CD8-positive, alpha-beta memory T cell (primary cell): ENCODE measurements around the gene CLASP1. TPM values are rescaled to one million over a fixed set of nuclear protein-coding genes. Genes with fewer than 3 reads are reported as not detected.
A peak's percentile ranks its signal among the peaks of the same experiment; 100 is the strongest.
"Not testable (repeated sequence)": the region's sequence is repeated elsewhere in the genome, so short reads cannot be mapped to it uniquely, and the experiment has no call there.

ENCODE experiments used
- CTCF ChIA-PET: fragments of 350-600 bp; sonication (Branson Sonifier 250); formaldehyde crosslinking; loops from one replicate; lab custom pipeline; 2021; ENCODE audit warnings: antibody characterized with exemption; lab: Charles Lee
- POLR2A ChIA-PET: fragments of 350-600 bp; sonication (Branson Sonifier 250); formaldehyde crosslinking; loops from one replicate; lab custom pipeline; 2021; ENCODE audit warnings: antibody characterized with exemption; lab: Charles Lee
- DNase-seq, 5 donors: peaks; one replicate each; pipeline versions ENCODE4 v3.0.0 to v3.0.0-alpha.2; 2020 to 2022; ENCODE audit warnings: mixed read lengths in 1 of 5
- H3K27ac ChIP-seq: one replicate; pipeline ENCODE4 v1.7.0; 2013; ENCODE audit warnings: low read depth, mild to moderate bottlenecking, low read length, moderate library complexity
- H3K27me3 ChIP-seq: 2 replicates; pipeline ENCODE4 v1.7.0; 2013; ENCODE audit warnings: low read length, mild to moderate bottlenecking; ENCODE audit not compliant: insufficient read depth, poor library complexity, severe bottlenecking
- H3K36me3 ChIP-seq: 2 replicates; pipeline ENCODE4 v1.7.0; 2013; ENCODE audit warnings: mild to moderate bottlenecking, low read length, moderate library complexity; ENCODE audit not compliant: insufficient read depth
- H3K4me1 ChIP-seq: 2 replicates; pipeline ENCODE4 v1.7.0; 2013; ENCODE audit warnings: mild to moderate bottlenecking, low read length, moderate library complexity; ENCODE audit not compliant: insufficient read depth
- H3K4me3 ChIP-seq: 2 replicates; pipeline ENCODE4 v1.7.0; 2013; ENCODE audit warnings: mild to moderate bottlenecking, low read length
- H3K9me3 ChIP-seq: 2 replicates; pipeline ENCODE4 v1.7.0; 2013; ENCODE audit warnings: mild to moderate bottlenecking, low read length
- H3K27ac Mint-ChIP-seq, 8 donors: one replicate each; pipeline ENCODE4 v1.8.0; 2020 to 2021; ENCODE audit warnings: mixed read lengths in 8 of 8, mild to moderate bottlenecking in 6 of 8, inconsistent platforms in 3 of 8, moderate library complexity in 3 of 8
- H3K27me3 Mint-ChIP-seq, 2 donors: one replicate each; pipeline ENCODE4 v1.8.0; 2020 to 2021; ENCODE audit warnings: mixed read lengths in 2 of 2, mild to moderate bottlenecking in 1 of 2, moderate library complexity in 1 of 2
- H3K36me3 Mint-ChIP-seq, 3 donors: one replicate each; pipeline ENCODE4 v1.8.0; 2020 to 2021; ENCODE audit warnings: mixed read lengths in 3 of 3, inconsistent platforms in 1 of 3, mild to moderate bottlenecking in 1 of 3
- H3K4me1 Mint-ChIP-seq, 3 donors: one replicate each; pipeline ENCODE4 v1.8.0; 2020 to 2021; ENCODE audit warnings: mixed read lengths in 3 of 3, inconsistent platforms in 1 of 3, mild to moderate bottlenecking in 1 of 3
- H3K4me3 Mint-ChIP-seq, 7 donors: one replicate each; pipeline ENCODE4 v1.8.0; 2020 to 2021; ENCODE audit warnings: mixed read lengths in 7 of 7, mild to moderate bottlenecking in 6 of 7, moderate library complexity in 4 of 7, inconsistent platforms in 2 of 7
- H3K9me3 Mint-ChIP-seq, 5 donors: one replicate each; pipeline ENCODE4 v1.8.0; 2020 to 2022; ENCODE audit warnings: mixed read lengths in 5 of 5, mild to moderate bottlenecking in 3 of 5, moderate library complexity in 2 of 5, inconsistent platforms in 1 of 5
- polyA plus RNA-seq: library from polyadenylated mRNA; unstranded; fragments of 300-500 nt; fragmentation: Illumina TruSeq; gene quantifications from one replicate; pipeline ENCODE4 v1.2.3, GENCODE V29; 2021
- total RNA-seq, 2 experiments: library from RNA; stranded (reverse); gene quantifications; one replicate each; pipeline ENCODE4 v1.2.3, GENCODE V29; 2021

The CLASP1 gene
- total and polyA plus RNA-seq, 3 experiments from 2014 or later, result 22.2 to 66.0 (median 62.6) TPM

GRCh38 chr2:121301190-121301589 lies 348.1 kb downstream of the CLASP1 start:
- H3K27me3 ChIP-seq, H3K4me3 Mint-ChIP-seq, H3K9me3 Mint-ChIP-seq, H3K9me3 ChIP-seq, DNase-seq, H3K36me3 Mint-ChIP-seq, CTCF ChIA-PET, H3K4me1 Mint-ChIP-seq, H3K27ac ChIP-seq, H3K4me1 ChIP-seq, H3K36me3 ChIP-seq, H3K4me3 ChIP-seq, H3K27ac Mint-ChIP-seq, POLR2A ChIA-PET: not testable (repeated sequence)
- peaks cover 10 to 52% of the 10 kb centered on the region in 2 donors for H3K27me3 Mint-ChIP-seq

- H3K27ac Mint-ChIP-seq, result no peak overlapping the region
- ChIA-PET POLR2A (no interaction called here), CTCF (no interaction called here)
- no peak overlapping the region for H3K4me3 Mint-ChIP-seq
- no peaks in the 10 kb centered on the region for H3K9me3 Mint-ChIP-seq
- no peaks in the 10 kb centered on the region for H3K27me3 ChIP-seq
- no peak overlapping the region for H3K27ac ChIP-seq
- H3K36me3 Mint-ChIP-seq, result no peaks in the 10 kb centered on the region
- no peak for DNase-seq
- H3K4me1 ChIP-seq, result no peaks in the 10 kb centered on the region
- H3K36me3 ChIP-seq, result no peaks in the 10 kb centered on the region
- H3K4me3 ChIP-seq, result no peak overlapping the region
- no peaks in the 10 kb centered on the region for H3K9me3 ChIP-seq
- no peaks in the 10 kb centered on the region for H3K4me1 Mint-ChIP-seq
- peaks cover 6 to 35% of the 10 kb centered on the region in 2 donors for H3K27me3 Mint-ChIP-seq
Measured at GRCh38 chr2:121298476-121298875, 350.8 kb downstream of the CLASP1 start.

GRCh38 chr2:121297866-121298265 lies 351.4 kb downstream of the CLASP1 start:
- H3K4me1 ChIP-seq, CTCF ChIA-PET: not testable (repeated sequence)

GRCh38 chr2:121297217-121297830 lies 351.9 kb downstream of the CLASP1 start:
- H3K9me3 Mint-ChIP-seq, result no peaks in the 10 kb centered on the region
- ChIA-PET POLR2A (no interaction called here), CTCF (no interaction called here)
- Histone ChIP-seq H3K27me3 (no peaks in the 10 kb centered on the region), H3K9me3 (no peaks in the 10 kb centered on the region), H3K36me3 (no peaks in the 10 kb centered on the region), H3K4me1 (no peaks in the 10 kb centered on the region), H3K4me3 (no peak overlapping the region), H3K27ac (no peak overlapping the region)
- H3K27me3 Mint-ChIP-seq, result peaks cover 5 to 23% of the 10 kb centered on the region in 2 donors
- H3K4me1 Mint-ChIP-seq, result no peaks in the 10 kb centered on the region
- no peak overlapping the region for H3K4me3 Mint-ChIP-seq
- DNase-seq, result no peak
- H3K36me3 Mint-ChIP-seq, result no peaks in the 10 kb centered on the region
- no peak overlapping the region for H3K27ac Mint-ChIP-seq

More at GRCh38 chr2:121297866-121298265, 351.4 kb downstream of the CLASP1 start:
- H3K9me3 Mint-ChIP-seq, H3K4me1 Mint-ChIP-seq, POLR2A ChIA-PET, H3K4me3 Mint-ChIP-seq, DNase-seq, H3K36me3 Mint-ChIP-seq, H3K4me3 ChIP-seq, H3K27ac Mint-ChIP-seq, H3K9me3 ChIP-seq, H3K27ac ChIP-seq, H3K27me3 ChIP-seq, H3K36me3 ChIP-seq: not testable (repeated sequence)
- peaks cover 7 to 29% of the 10 kb centered on the region in 2 donors for H3K27me3 Mint-ChIP-seq

GRCh38 chr2:121295911-121296650 lies 353.2 kb downstream of the CLASP1 start:
- no peak overlapping the region for H3K27ac ChIP-seq
- H3K36me3 ChIP-seq, result no peaks in the 10 kb centered on the region
- H3K36me3 Mint-ChIP-seq, result no peaks in the 10 kb centered on the region
- CTCF ChIA-PET, result no interaction called here
- H3K27ac Mint-ChIP-seq, result no peak overlapping the region
- H3K4me1 ChIP-seq, result no peaks in the 10 kb centered on the region
- no peak for DNase-seq
- no peaks in the 10 kb centered on the region for H3K9me3 ChIP-seq
- no peak overlapping the region for H3K4me3 ChIP-seq
- H3K4me1 Mint-ChIP-seq, result no peaks in the 10 kb centered on the region
- H3K27me3 ChIP-seq, result no peaks in the 10 kb centered on the region
- no peak overlapping the region for H3K4me3 Mint-ChIP-seq
- peaks cover 2 to 18% of the 10 kb centered on the region in 2 donors for H3K27me3 Mint-ChIP-seq
- H3K9me3 Mint-ChIP-seq, result no peaks in the 10 kb centered on the region
- POLR2A ChIA-PET, result no interaction called here

GRCh38 chr2:121294881-121295840 lies 354.1 kb downstream of the CLASP1 start:
- CTCF ChIA-PET, result no interaction called here
- peaks cover 2 to 14% of the 10 kb centered on the region in 2 donors for H3K27me3 Mint-ChIP-seq
- H3K27me3 ChIP-seq, result no peaks in the 10 kb centered on the region
- no peaks in the 10 kb centered on the region for H3K36me3 ChIP-seq
- H3K27ac ChIP-seq, result no peak overlapping the region
- no peaks in the 10 kb centered on the region for H3K4me1 ChIP-seq
- no peaks in the 10 kb centered on the region for H3K4me1 Mint-ChIP-seq
- H3K4me3 Mint-ChIP-seq, result no peak overlapping the region
- H3K27ac Mint-ChIP-seq, result no peak overlapping the region
- H3K4me3 ChIP-seq, result no peak overlapping the region
- H3K36me3 Mint-ChIP-seq, result no peaks in the 10 kb centered on the region
- POLR2A ChIA-PET, result no interaction called here
- DNase-seq, result no peak
- no peaks in the 10 kb centered on the region for H3K9me3 ChIP-seq
- H3K9me3 Mint-ChIP-seq, result no peaks in the 10 kb centered on the region

- Histone ChIP-seq H3K27me3 (peaks cover 4% of the 10 kb centered on the region), H3K4me1 (no peaks in the 10 kb centered on the region), H3K27ac (no peak overlapping the region), H3K4me3 (no peak overlapping the region), H3K36me3 (no peaks in the 10 kb centered on the region), H3K9me3 (no peaks in the 10 kb centered on the region)
- peak overlapping the region in 2 of 8 donors; percentile 64 to 74 for H3K27ac Mint-ChIP-seq
- ChIA-PET POLR2A (no interaction called here), CTCF (no interaction called here)
- no peaks in the 10 kb centered on the region for H3K4me1 Mint-ChIP-seq
- DNase-seq, result peak in 1 of 5 donors; percentile 6
- no peaks in the 10 kb centered on the region for H3K36me3 Mint-ChIP-seq
- H3K27me3 Mint-ChIP-seq, result peaks cover 5 to 14% of the 10 kb centered on the region in 2 donors
- H3K4me3 Mint-ChIP-seq, result no peak overlapping the region
- H3K9me3 Mint-ChIP-seq, result no peaks in the 10 kb centered on the region
Measured at GRCh38 chr2:121293450-121294325, 355.6 kb downstream of the CLASP1 start.
